SU-DHL-6 (cell line): Measurements from ENCODE around the gene PHTF1.

ENCODE experiments used
- H2AFZ ChIP-seq: fragments of 200-600 bp; sonication (generic); 2 replicates; pipeline ENCODE4 v1.6.1; 2014; ENCODE audit warnings: low read depth, mild to moderate bottlenecking, moderate library complexity, mixed read lengths, antibody characterized with exemption, low read length; ENCODE audit not compliant: severe bottlenecking
- H3F3A ChIP-seq: fragments of 200-600 bp; shearing (Covaris generic); 2 replicates; pipeline ENCODE4 v1.6.0; 2016; ENCODE audit warnings: antibody characterized with exemption, mild to moderate bottlenecking; ENCODE audit not compliant: insufficient read depth
- H3K27ac ChIP-seq: fragments of 200-600 bp; sonication (generic); 2 replicates; pipeline ENCODE4 v1.5.1; 2016; ENCODE audit warnings: low read depth, mild to moderate bottlenecking, low read length, moderate library complexity, mixed read lengths
- H3K27me3 ChIP-seq: fragments of 200-600 bp; sonication (generic), shearing (Covaris generic); 2 replicates; pipeline ENCODE4 v1.6.0; 2014; ENCODE audit warnings: mild to moderate bottlenecking, low read length
- H3K36me3 ChIP-seq: fragments of 200-600 bp; sonication (generic); 2 replicates; pipeline ENCODE4 v1.6.1; 2014; ENCODE audit warnings: mild to moderate bottlenecking, low read length, mixed read lengths
- H3K4me2 ChIP-seq: fragments of 300-600, 200-600 bp; shearing (Covaris generic), sonication (generic); 2 replicates; pipeline ENCODE4 v1.6.0; 2014; ENCODE audit warnings: low read length, low read depth, mild to moderate bottlenecking; ENCODE audit not compliant: poor library complexity, severe bottlenecking
- H3K4me3 ChIP-seq: fragments of 200-600 bp; sonication (generic); 2 replicates; pipeline ENCODE4 v1.5.1; 2014; ENCODE audit warnings: antibody characterized with exemption, low read length, mild to moderate bottlenecking, mixed read lengths; ENCODE audit not compliant: insufficient read depth, poor library complexity, severe bottlenecking
- H3K79me2 ChIP-seq: fragments of 200-600 bp; sonication (generic); 2 replicates; pipeline ENCODE4 v1.6.1; 2014; ENCODE audit warnings: mild to moderate bottlenecking, low read length, moderate library complexity; ENCODE audit not compliant: insufficient read depth
- H3K9ac ChIP-seq: fragments of 200-600 bp; sonication (generic); 2 replicates; pipeline ENCODE4 v1.7.0; 2014; ENCODE audit warnings: mild to moderate bottlenecking, low read length
- H3K9me2 ChIP-seq: fragments of 200-600 bp; sonication (generic); replicated peaks from 2 replicates; pipeline ENCODE4 v1.6.1; 2014; ENCODE audit warnings: low read length; ENCODE audit not compliant: insufficient read depth
- H3K9me3 ChIP-seq: fragments of 200-600 bp; sonication (generic); 2 replicates; pipeline ENCODE4 v1.6.1; 2014; ENCODE audit warnings: low read length, mixed read lengths; ENCODE audit not compliant: insufficient read depth
- H4K20me1 ChIP-seq: fragments of 200-600 bp; sonication (generic); 2 replicates; pipeline ENCODE4 v1.6.1; 2014; ENCODE audit warnings: low read depth, mild to moderate bottlenecking, antibody characterized with exemption, low read length, moderate library complexity, mixed read lengths
- CTCF ChIP-seq: fragments of 200-600 bp; sonication (generic); IDR thresholded peaks from one replicate; pipeline ENCODE4 v1.5.1; 2017; ENCODE audit warnings: antibody characterized with exemption, mild to moderate bottlenecking, low read length, moderate library complexity; ENCODE audit not compliant: insufficient read depth, poor library complexity, severe bottlenecking
- EZH2phosphoT487 ChIP-seq: fragments of 200-600 bp; sonication (generic), shearing (Covaris generic); conservative IDR thresholded peaks from 2 replicates; pipeline ENCODE4 v1.6.1; 2018; ENCODE audit warnings: mild to moderate bottlenecking, antibody characterized with exemption, low read length, moderate library complexity, mixed read lengths

PHTF1 gene

GRCh38 chr1:113800487-113800886, 41.2 kb upstream of the PHTF1 start:
- Histone ChIP-seq H3K9me3 (no peaks in the 10 kb centered on the region), H3K27me3 (no peaks in the 10 kb centered on the region), H2AFZ (no peak overlapping the region), H4K20me1 (peaks cover 8% of the 10 kb centered on the region), H3K36me3 (peaks cover 17% of the 10 kb centered on the region; the same call in 1 of the 2 replicates), H3K4me3 (no peak overlapping the region), H3K4me2 (no peak overlapping the region), H3K9me2 (no peaks in the 10 kb centered on the region), H3F3A (no peaks in the 10 kb centered on the region), H3K27ac (no peak overlapping the region), H3K79me2 (peaks cover 74% of the 10 kb centered on the region), H3K9ac (no peak overlapping the region)
- TF ChIP-seq CTCF (no peak), EZH2phosphoT487 (no peak)

DNA sequence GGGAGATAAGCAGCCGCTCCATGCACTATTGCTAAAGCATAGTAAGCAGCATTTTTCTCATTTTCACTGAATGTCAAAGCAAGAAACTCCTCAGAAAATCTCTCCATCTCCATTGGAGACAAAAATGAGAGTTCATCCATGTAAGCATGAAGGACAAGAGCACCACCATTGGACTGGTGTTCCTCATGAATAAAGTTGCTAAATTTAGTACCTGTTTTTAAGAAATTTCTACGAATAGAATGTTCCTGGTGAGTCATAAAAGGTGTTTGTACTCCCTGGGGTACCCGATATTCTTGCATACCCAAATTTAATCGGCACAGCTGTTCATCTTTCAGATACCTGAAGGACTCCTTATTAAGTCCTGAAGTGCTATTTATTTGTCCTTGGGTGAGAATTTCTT, 38.2 kb upstream of the PHTF1 start:
- no peak overlapping the region for H2AFZ ChIP-seq

DNA sequence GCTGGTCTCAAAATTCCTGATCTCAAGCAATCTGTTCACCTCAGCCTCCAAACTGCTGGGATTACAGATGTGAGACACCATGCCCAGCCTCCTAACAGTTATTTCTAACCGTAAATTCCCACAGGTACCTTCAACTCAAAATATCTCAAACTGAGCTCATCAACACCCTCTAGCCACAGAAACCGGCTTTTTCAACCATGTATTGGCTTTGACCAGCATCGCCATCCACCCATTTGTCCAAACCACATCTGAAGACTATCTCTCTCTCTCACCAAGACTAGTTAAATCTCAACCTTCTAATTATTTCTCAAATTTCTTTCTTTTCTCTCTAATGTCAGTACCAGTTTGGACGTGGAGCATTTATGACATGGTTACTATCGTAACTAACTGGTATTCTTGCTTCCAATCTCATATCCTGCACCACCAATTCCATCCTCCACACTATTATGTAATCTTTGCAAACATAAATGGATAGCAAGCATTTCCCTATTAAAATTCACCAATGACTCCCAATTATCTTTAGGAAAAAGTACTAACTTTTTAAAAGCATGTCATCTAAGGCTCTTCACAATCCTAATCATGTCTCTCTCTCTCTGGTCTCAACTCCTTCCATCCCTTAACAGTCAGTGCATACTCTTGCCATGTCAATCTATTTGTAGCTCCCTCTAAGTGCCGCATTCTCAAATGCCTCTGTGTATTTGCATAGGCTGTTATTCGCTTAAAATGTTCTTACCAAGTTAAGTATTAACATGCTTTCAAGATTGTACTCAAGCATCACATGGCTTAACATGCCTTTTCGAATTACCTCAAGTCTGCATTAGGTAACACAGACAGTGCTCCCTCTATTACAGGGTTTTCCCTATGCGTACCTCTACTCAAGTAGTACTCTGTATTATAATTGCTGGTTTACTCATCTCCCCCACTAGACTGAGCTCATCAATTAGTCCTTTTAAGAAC, 34.9 kb upstream of the PHTF1 start:
- Histone ChIP-seq H3K27me3 (no peaks in the 10 kb centered on the region), H3K79me2 (peaks cover 28% of the 10 kb centered on the region), H3K27ac (no peak overlapping the region), H3F3A (no peaks in the 10 kb centered on the region; the same call in 1 of the 2 replicates), H3K9ac (no peak overlapping the region), H3K9me3 (no peaks in the 10 kb centered on the region), H3K9me2 (no peaks in the 10 kb centered on the region), H2AFZ (no peak overlapping the region), H3K4me3 (no peak overlapping the region), H3K36me3 (peaks cover 26% of the 10 kb centered on the region; the same call in 1 of the 2 replicates), H3K4me2 (no peak overlapping the region), H4K20me1 (no peaks in the 10 kb centered on the region)
- TF ChIP-seq EZH2phosphoT487 (no peak), CTCF (no peak)

More for the DNA sequence above, 38.2 kb upstream of the PHTF1 start:
- H4K20me1 ChIP-seq, result peaks cover 8% of the 10 kb centered on the region; the same call in 1 of the 2 replicates
- H3K9ac ChIP-seq, result no peak overlapping the region
- H3K27me3 ChIP-seq, result no peaks in the 10 kb centered on the region
- peaks cover 26% of the 10 kb centered on the region; the same call in 1 of the 2 replicates for H3K36me3 ChIP-seq
- no peaks in the 10 kb centered on the region for H3K9me3 ChIP-seq
- no peak overlapping the region for H3K4me3 ChIP-seq
- TF ChIP-seq EZH2phosphoT487 (no peak), CTCF (no peak)
- H3F3A ChIP-seq, result no peaks in the 10 kb centered on the region
- no peak overlapping the region for H3K27ac ChIP-seq
- H3K79me2 ChIP-seq, result peaks cover 49% of the 10 kb centered on the region
- H3K4me2 ChIP-seq, result no peak overlapping the region
- no peaks in the 10 kb centered on the region for H3K9me2 ChIP-seq
